NCI-H187 (cell line): ENCODE results near the gene CDH6.

ENCODE experiments used
- DNase-seq, 2 experiments: peaks; one replicate each; lab custom pipeline; 2025; lab: John Stamatoyannopoulos, UW

The CDH6 gene

DNA sequence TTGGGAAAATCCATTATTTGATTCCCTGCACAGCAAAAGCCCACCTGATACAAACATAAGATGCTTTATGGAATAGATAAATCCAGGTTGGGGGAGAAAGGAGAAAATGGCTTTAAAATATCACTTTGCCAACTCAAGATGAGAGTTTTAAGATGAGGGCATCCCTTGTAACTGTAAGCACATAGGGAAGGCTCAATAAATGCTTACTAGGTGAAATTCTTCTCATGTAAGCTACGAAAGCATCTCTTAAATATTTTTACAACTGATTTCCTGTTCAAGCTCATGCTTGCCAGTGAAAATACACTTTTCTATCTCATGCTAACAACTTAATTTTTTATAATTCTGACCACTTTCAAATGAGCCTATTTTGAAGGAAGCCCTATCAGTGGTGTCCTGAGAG lies 11.5 kb downstream of the CDH6 start:
- DNase-seq, result no peak

GRCh38 chr5:31208043-31208442 lies 14.6 kb downstream of the CDH6 start:
- DNase-seq, result no peak

- DNase-seq, result no peak
These were observed 15.8 kb downstream of the CDH6 start for GRCh38 chr5:31209334-31209733.

DNA sequence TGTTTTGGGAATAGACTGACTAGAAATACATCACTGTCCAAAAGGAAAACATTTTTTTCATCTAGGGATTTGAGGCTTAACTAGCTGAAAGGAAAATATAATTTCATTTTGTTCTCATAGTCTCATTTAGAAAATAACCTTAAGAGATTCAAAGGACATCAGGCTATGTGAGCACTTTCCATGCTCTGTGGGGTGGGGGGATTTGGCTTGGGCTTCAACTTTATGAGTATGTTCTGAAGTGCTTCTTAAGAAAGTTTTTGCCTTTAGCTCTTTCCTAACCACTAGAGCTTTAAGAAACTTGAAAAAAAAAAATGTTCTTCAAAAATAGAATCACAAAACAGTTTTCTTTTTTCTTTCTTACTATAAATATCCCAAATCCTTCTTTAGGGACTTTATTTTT lies 17.6 kb downstream of the CDH6 start:
- DNase-seq, result no peak

DNA sequence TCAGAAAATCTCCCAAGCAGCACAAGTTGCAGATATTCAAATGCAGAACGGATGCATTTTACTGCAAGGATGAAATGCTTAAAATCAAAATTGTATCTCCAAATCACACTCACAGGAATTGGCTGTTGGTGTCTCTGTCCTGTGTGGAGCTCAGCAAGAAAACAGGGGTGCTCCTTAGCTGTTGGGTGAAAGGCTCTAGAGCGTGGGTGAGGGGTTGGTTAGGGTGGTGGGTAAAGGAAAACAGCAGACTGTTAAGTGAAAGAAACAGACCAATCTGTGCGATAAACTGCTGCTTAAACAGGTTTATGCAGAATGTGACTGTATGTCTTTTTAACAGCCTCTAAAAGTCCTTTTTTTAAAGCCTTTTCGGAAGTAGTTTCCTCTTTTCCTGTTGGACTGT lies 19.8 kb downstream of the CDH6 start:
- DNase-seq, result no peak

GRCh38 chr5:31213705-31214121 lies 20.2 kb downstream of the CDH6 start:
- no peak for DNase-seq

GRCh38 chr5:31214229-31214628 lies 20.7 kb downstream of the CDH6 start:
- no peak for DNase-seq

GRCh38 chr5:31215236-31215635 lies 21.8 kb downstream of the CDH6 start:
- DNase-seq, result no peak

DNA sequence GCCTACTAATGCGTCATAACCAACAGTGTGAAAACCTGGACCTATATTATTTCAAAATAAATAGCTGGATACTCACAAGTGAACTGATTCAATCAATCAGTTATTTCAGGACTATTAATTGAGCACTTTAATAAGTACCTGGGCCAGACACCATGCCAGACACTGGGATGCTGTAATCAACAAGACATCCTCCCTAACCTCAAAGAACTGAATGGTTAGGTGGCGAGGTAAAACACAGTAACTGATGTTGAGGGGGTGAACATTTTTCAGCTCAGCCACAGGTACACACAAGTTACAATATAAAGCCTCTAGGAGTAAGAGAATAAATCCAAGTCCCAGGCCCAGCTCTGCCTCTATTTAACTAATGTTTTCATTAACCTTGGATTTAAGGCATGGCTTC lies 24.0 kb downstream of the CDH6 start:
- DNase-seq, result no peak

DNA sequence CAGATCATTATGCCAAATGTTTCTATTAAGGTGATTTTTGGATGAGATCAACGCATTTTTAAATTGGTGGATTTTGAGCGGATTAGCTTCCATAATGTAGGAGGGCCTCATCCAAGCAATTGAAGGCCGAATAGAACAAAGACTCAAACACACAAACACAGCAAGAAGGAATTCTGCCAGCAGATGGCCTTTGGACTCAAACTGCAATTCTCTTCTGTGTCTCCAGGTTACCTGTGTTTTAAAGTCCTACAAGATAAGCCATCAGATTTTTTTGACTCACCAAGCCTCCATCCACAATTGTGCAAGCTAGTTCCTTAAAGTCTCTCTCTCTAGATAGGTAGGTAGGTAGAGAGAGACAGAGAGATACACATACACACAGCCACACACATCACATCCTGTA lies 25.5 kb downstream of the CDH6 start:
- DNase-seq, result no peak

GRCh38 chr5:31221001-31221400 lies 27.5 kb downstream of the CDH6 start:
- DNase-seq, result no peak

DNA sequence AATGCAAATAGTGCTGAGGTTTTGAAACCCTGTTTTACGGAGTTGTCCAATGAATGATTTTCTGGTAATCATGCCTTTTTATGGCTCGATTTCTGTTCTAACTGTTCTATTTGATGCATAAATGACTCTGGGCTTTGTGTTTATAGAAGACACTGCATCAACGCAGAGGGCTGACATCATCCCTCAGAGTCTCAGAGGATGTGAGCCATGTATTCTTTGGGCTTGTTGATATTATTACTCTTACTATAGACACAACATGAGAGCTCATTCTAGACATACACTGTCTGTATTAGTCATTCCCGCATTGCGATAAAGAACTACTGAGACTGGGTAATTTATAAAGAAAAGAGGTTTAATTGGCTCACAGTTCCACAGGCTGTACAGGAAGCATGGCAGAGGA lies 31.6 kb downstream of the CDH6 start:
- no peak for DNase-seq

DNA sequence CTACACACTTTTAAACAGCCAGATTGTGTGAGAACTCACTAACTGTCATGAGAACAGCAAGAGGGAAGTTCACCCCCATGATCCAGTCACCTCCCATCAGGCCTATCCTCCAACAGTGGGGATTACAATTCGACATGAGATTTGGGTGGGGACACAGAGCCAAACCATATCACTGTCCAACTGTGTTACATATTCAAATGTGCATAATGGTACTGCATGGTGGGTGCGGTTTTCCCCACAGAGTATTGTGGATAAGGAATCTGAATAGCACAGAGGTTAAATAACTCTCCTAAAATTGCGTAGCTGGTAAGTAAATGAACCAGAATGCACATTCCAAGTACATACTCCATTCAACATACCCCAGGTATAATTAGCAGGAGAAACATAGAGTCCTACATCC lies 32.1 kb downstream of the CDH6 start:
- DNase-seq, result no peak

DNA sequence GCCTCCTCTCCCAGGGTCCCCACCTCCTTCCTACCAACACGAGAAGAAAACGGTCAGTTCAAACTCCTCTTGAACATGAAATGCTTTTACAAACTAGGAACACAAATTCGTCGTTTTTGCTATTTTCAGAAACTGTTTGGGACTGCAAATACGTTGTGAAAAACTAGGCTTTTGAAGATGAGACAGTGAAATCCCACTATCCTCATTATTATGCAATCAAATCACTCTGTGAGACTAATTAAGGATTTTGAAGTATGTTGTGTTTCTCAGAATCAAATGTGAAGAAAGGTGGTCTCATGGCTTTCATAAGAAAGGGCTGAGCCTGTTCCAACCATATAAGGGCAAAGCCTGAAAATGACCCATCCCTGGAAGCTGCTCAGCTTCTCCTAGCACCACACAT lies 33.2 kb downstream of the CDH6 start:
- DNase-seq, result no peak

DNA sequence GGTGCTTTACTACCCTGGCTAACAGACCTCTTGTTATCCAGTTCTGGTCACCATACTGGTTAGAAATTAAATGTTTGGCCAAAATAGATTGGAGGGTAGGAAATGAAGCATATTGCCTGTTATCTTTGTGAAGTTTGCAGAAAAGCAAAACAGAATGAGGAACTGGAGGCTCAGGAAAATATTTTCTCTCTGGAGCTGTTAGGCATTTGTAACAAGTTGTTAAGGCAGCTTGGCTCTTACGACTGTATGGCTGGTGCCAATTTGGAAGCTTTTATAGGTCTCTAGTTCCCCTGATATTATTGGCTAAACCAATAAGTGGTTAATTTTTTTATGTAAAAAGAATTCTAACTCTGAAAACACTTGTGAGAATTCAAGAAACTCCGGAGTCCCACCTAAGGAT lies 35.8 kb downstream of the CDH6 start:
- no peak for DNase-seq

DNA sequence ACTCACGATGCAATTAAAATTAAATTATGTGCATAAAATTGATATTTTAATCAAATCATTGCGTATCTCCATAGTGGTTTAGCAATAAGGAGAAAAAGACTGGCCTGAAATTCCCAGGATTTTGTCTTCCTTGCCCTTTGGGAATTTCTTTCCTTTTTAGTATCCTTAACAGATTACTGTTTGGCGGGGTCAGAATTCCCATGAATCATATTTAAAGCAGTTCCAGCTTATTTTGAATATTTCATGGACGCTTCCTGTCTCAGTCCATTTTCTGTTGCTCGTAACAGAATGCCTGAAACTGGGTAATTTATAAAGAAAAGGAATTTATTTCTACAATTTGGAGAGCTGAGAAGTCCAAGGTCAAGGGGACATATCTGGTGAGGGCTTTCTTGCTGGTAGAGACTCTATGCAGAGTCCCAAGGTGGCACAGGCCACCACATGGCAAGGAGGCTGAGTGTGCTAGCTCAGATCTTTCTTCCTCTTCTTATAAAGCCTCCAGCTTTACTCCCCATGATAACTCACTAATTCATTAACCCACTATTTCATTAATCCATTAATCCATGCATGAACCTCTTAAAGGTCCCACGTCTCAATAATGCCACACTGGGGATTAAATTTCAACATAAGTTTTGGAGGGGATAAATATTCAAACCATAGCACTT lies 37.8 kb downstream of the CDH6 start:
- DNase-seq, result no peak

- DNase-seq, result no peak
These were observed 38.9 kb downstream of the CDH6 start for GRCh38 chr5:31232273-31232888.

GRCh38 chr5:31235381-31235780 lies 41.9 kb downstream of the CDH6 start:
- no peak for DNase-seq

DNA sequence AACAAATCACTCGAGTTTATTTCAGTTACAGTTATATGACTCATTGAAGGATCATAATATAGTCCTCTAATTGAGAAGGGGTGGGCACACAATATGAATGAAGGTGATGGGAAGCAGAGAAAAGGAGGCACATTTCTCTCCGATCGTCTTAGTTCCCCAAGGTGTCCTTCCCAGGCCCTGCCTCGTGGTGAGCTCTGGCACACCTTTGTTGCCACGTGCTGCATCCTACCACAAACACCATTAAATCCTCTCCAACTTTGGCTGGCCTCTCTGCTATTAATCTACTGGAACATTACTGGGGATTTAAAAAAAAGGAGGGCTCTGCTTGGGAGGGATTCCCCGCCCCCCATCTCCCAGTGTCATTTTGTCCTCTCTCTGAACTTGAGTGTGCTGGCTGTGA lies 42.9 kb downstream of the CDH6 start:
- no peak for DNase-seq

- DNase-seq, result no peak
These were observed 43.7 kb downstream of the CDH6 start for GRCh38 chr5:31237174-31237573.

GRCh38 chr5:31238497-31238896 lies 45.0 kb downstream of the CDH6 start:
- DNase-seq, result no peak

- DNase-seq, result no peak
These were observed 51.4 kb downstream of the CDH6 start for GRCh38 chr5:31244921-31245320.

- DNase-seq, result no peak
These were observed 53.9 kb downstream of the CDH6 start for GRCh38 chr5:31247381-31247780.

DNA sequence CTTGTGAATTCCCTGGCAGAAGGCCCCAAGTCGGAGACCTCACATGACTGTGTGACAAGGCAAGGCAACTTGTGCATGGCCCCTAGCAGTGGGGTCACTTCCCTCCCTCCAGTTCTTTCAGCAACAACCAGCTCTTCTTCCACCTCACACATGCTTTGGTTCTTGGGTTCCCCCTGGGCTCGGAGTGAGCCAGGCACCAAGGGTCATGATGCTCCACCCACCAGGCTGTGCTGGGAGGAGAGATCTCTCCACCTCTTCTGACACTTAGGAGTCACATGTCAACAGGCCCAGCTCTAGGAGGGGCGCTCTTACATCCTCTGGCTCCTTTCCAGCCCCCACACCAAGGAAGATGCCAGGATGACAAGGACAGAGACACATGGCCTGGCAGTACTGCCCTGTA lies 56.7 kb downstream of the CDH6 start:
- no peak for DNase-seq
